Activated T-helper 17 cell treated with anti-CD3 and anti-CD28 coated beads, Interleukin-2, amount 50 U/mL, for 72 hours (primary cell): ENCODE results near the gene BORCS8. TPM values are rescaled to one million over a fixed set of nuclear protein-coding genes. Genes with fewer than 3 reads are reported as not detected.
"Not testable (repeated sequence)": the region's sequence is repeated elsewhere in the genome, so short reads cannot be mapped to it uniquely, and the experiment has no call there.

Experiments
- ATAC-seq: fragments of 150-1000 bp; cut with Tn5 transposase; replicated peaks from 2 replicates; pipeline ENCODE4 v1.10.0; 2021; ENCODE audit warnings: mild to moderate bottlenecking, moderate library complexity
- H3K27ac Mint-ChIP-seq: one replicate; pipeline ENCODE4 v1.8.0; 2022; ENCODE audit warnings: mixed read lengths
- H3K27me3 Mint-ChIP-seq: one replicate; pipeline ENCODE4 v1.8.0; 2022; ENCODE audit warnings: mixed read lengths
- H3K36me3 Mint-ChIP-seq: one replicate; pipeline ENCODE4 v1.8.0; 2022; ENCODE audit warnings: low read depth, mild to moderate bottlenecking, mixed read lengths
- H3K4me1 Mint-ChIP-seq: one replicate; pipeline ENCODE4 v1.8.0; 2022; ENCODE audit warnings: mixed read lengths
- H3K4me3 Mint-ChIP-seq: one replicate; pipeline ENCODE4 v1.8.0; 2022; ENCODE audit warnings: mild to moderate bottlenecking, mixed read lengths
- H3K9me3 Mint-ChIP-seq: one replicate; pipeline ENCODE4 v1.8.0; 2022; ENCODE audit warnings: mixed read lengths
- total RNA-seq, 2 donors: library from RNA; stranded (reverse); gene quantifications; one replicate each; pipeline ENCODE4 v1.2.3, GENCODE V29; 2022

The BORCS8 gene
- total RNA-seq, 2 donors from 2014 or later = 14.9 to 28.2 TPM

GRCh38 chr19:19154768-19155494 lies 37.0 kb downstream of the BORCS8 start:
- Mint-ChIP-seq H3K9me3 (no peaks in the 10 kb centered on the region), H3K4me1 (no peaks in the 10 kb centered on the region), H3K4me3 (no peak overlapping the region), H3K36me3 (peaks cover 13% of the 10 kb centered on the region), H3K27ac (no peak overlapping the region), H3K27me3 (no peaks in the 10 kb centered on the region)
- no peak for ATAC-seq

DNA sequence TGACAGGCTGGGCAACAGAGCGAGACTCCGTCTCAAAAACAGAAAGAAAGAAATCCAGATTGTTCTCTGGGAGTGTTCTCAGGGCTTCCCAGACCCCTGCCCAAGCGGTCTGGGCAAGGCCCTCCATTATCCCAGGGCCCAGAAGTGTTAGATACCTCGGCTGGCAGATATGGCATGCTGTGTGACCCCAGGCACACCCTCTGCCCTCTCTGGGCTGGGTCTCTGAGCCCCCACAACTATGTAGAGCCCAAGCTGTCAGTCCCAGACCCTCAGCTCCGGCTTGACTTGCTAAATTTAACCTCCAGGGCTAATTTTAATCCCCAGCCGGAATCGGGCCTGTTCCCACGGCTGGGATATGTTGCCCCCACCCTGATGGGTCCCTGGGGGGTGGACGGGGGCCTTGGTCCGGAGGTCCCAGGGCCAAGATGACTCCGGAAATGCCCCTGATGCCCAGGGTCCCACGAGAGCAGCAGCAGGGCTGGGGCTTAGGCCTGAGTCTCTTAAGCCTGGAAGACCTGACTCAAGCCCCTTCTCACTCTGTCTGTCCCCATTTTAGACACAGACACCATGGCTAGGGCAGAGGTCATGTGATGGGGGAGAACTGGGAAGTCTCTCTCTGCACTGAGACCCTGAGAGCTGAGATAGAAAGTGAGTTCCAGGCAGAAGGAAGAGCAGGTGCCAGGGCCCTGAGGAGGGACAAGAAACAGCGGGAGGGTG lies 39.1 kb downstream of the BORCS8 start:
- no peaks in the 10 kb centered on the region for H3K4me1 Mint-ChIP-seq
- no peak for ATAC-seq

DNA sequence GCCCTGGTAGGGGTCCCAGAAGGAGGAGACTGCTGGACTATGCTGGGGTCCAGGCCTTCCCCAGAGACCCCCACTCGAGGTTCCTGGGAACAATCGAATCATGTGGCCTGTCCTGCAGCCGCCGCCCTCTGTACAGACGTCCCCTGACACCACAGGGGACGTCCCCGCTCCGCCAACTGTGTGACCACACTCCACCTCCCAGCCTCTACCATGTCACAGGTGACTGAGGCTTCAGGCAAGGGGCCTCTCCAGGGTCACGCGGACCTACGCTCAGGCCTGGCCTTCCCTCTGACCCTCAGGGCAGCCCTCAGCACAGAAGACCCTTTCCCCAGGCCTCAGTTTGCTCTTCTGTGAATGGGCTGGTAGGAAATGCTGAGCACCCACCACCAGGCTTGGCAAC lies 40.5 kb downstream of the BORCS8 start:
- H3K27me3 Mint-ChIP-seq = no peaks in the 10 kb centered on the region
- H3K9me3 Mint-ChIP-seq = no peaks in the 10 kb centered on the region
- H3K4me1 Mint-ChIP-seq = no peaks in the 10 kb centered on the region
- no peak overlapping the region for H3K4me3 Mint-ChIP-seq
- no peak for ATAC-seq
- peaks cover 5% of the 10 kb centered on the region for H3K36me3 Mint-ChIP-seq
- H3K27ac Mint-ChIP-seq = no peak overlapping the region

More for the DNA sequence above, 39.1 kb downstream of the BORCS8 start:
- no peak overlapping the region for H3K4me3 Mint-ChIP-seq
- H3K27me3 Mint-ChIP-seq = no peaks in the 10 kb centered on the region
- H3K9me3 Mint-ChIP-seq = no peaks in the 10 kb centered on the region
- H3K27ac Mint-ChIP-seq = no peak overlapping the region
- H3K36me3 Mint-ChIP-seq = peaks cover 13% of the 10 kb centered on the region

GRCh38 chr19:19149435-19149834 lies 42.5 kb downstream of the BORCS8 start:
- no peak overlapping the region for H3K27ac Mint-ChIP-seq
- ATAC-seq = no peak
- no peaks in the 10 kb centered on the region for H3K4me1 Mint-ChIP-seq
- H3K9me3 Mint-ChIP-seq = no peaks in the 10 kb centered on the region
- no peaks in the 10 kb centered on the region for H3K36me3 Mint-ChIP-seq
- H3K4me3 Mint-ChIP-seq = no peak overlapping the region
- no peaks in the 10 kb centered on the region for H3K27me3 Mint-ChIP-seq

GRCh38 chr19:19148504-19148903 lies 43.4 kb downstream of the BORCS8 start:
- H3K4me1 Mint-ChIP-seq, H3K27me3 Mint-ChIP-seq, H3K9me3 Mint-ChIP-seq, H3K4me3 Mint-ChIP-seq, H3K36me3 Mint-ChIP-seq, ATAC-seq, H3K27ac Mint-ChIP-seq: not testable (repeated sequence)

DNA sequence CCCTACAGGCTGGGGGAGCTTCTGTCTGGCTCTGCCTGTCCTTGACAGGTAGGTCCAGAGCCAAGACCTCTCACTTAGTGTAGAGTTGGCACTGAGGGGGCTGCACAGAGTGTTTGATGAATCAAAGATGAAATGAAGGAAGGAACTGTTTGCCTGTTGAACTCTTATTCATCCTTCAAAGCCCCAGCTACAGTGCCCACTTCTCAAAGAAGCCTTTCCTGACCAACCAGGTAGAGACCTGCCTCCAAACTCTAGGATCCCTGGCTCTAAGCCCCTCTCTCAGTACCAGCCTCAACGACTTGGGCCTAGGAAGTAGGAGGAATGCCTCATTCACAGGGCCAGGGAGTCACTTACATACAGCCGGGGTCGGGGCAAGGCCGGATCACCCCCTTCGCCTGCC lies 44.6 kb downstream of the BORCS8 start:
- Mint-ChIP-seq H3K4me3 (no peak overlapping the region), H3K9me3 (no peaks in the 10 kb centered on the region), H3K4me1 (no peaks in the 10 kb centered on the region), H3K27me3 (no peaks in the 10 kb centered on the region), H3K27ac (no peak overlapping the region), H3K36me3 (no peaks in the 10 kb centered on the region)
- ATAC-seq = no peak

DNA sequence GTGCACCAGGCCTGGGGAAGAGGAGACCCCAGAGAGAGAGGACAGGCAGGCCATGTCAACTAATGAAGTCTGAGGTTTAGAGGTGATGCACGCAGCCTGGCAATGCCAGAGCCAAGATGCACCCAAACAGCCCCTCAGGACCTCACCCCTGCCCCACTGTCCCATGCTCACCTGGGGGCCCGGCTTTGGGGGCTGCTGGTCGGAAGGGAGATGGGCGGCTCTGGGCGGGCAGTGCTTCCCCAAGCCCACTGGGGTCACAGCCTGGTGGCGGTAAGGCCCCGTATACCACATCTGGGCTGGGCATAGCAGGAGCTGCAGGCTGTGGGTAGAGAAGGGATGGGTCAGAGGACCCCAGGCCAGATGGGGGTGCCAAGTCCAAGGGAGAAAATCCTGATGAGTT lies 45.1 kb downstream of the BORCS8 start:
- no peak for ATAC-seq
- Mint-ChIP-seq H3K4me1 (no peaks in the 10 kb centered on the region), H3K27ac (no peak overlapping the region), H3K36me3 (no peaks in the 10 kb centered on the region), H3K4me3 (no peak overlapping the region), H3K27me3 (no peaks in the 10 kb centered on the region), H3K9me3 (no peaks in the 10 kb centered on the region)

DNA sequence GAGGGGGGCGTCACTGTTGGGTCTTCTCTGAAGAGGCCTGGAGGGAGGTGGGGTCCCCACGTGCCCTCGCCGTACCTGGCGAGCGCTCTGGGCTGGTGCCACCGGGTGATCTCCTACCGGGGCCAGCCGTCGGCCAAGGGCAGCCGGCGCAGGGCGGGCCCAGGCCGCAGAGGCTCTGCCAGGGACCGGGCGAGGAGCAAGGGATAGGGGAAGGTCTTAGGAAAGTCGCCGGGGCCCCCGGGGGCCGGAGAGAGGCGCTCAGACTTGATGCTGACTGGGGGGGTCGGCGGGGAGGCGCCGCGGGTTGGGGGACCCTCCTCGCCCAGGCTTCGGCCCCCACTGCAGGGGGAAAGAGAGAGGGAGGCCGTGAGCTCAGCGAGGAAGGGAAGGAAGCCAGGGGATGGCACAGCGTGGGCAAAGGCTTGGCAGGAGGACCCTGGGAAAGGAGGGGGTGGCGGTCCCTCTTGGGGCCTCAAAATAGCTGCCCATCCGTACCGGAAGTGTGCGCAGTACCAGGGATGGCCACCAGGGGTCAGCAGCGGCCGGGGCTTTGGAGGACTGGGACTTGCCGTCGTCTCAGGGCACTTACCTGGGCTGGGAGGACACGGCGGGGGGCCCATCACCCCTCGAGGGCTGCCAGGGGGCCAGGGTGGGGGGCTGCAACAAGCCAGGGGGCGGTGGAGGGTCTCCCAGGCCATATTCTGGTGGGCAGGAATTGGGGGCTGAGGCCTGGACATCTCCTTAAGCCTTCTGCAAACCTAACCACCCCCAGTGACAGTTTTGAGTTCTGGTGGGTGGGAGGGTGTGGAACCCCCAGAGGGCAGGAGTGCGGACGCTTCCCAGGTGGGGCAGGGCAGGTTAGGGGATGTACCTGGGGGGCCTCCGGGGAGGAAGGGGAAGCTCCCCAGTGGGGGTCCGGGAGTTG lies 46.0 kb downstream of the BORCS8 start:
- H3K4me1 Mint-ChIP-seq = no peaks in the 10 kb centered on the region
- peak; percentile 88 for ATAC-seq
- H3K4me3 Mint-ChIP-seq = no peak overlapping the region
- no peak overlapping the region for H3K27ac Mint-ChIP-seq
- H3K36me3 Mint-ChIP-seq = no peaks in the 10 kb centered on the region
- H3K9me3 Mint-ChIP-seq = no peaks in the 10 kb centered on the region
- no peaks in the 10 kb centered on the region for H3K27me3 Mint-ChIP-seq

- ATAC-seq = no peak
- no peaks in the 10 kb centered on the region for H3K27me3 Mint-ChIP-seq
- H3K4me1 Mint-ChIP-seq = no peaks in the 10 kb centered on the region
- no peak overlapping the region for H3K27ac Mint-ChIP-seq
- H3K9me3 Mint-ChIP-seq = no peaks in the 10 kb centered on the region
- no peaks in the 10 kb centered on the region for H3K36me3 Mint-ChIP-seq
- H3K4me3 Mint-ChIP-seq = no peak overlapping the region
These were observed 46.7 kb downstream of the BORCS8 start for GRCh38 chr19:19145281-19145680.

- no peak for ATAC-seq
- H3K9me3 Mint-ChIP-seq = no peaks in the 10 kb centered on the region
- H3K27me3 Mint-ChIP-seq = no peaks in the 10 kb centered on the region
- H3K27ac Mint-ChIP-seq = no peak overlapping the region
- H3K4me1 Mint-ChIP-seq = peaks cover 15% of the 10 kb centered on the region
- no peak overlapping the region for H3K4me3 Mint-ChIP-seq
- no peaks in the 10 kb centered on the region for H3K36me3 Mint-ChIP-seq
These were observed 49.6 kb downstream of the BORCS8 start for GRCh38 chr19:19142347-19142746.

- Mint-ChIP-seq H3K36me3 (no peaks in the 10 kb centered on the region), H3K4me3 (no peak overlapping the region), H3K27ac (no peak overlapping the region), H3K4me1 (peaks cover 21% of the 10 kb centered on the region), H3K27me3 (no peaks in the 10 kb centered on the region), H3K9me3 (no peaks in the 10 kb centered on the region)
- ATAC-seq = no peak
These were observed 51.5 kb downstream of the BORCS8 start for GRCh38 chr19:19140476-19140875.

DNA sequence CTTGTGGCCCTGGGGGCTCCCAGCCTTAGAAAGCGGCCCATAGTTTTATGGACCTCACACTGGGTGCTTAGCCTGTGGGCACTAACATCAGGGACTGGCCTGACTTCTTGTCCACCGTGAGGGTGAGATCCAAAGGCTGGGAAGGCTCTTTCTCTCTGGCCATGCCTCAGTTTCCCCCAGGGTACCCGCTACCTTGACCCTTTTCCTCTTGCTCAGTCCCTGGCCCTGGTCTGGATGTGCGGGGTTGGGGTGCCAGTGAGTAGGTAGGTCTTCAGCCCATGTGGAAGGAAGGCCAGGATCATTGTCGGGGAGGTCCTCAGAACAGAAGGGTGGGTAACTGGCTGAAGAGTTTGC lies 52.1 kb downstream of the BORCS8 start:
- no peak overlapping the region for H3K27ac Mint-ChIP-seq
- H3K4me1 Mint-ChIP-seq = peaks cover 25% of the 10 kb centered on the region
- peak overlapping the region; percentile 98 for H3K4me3 Mint-ChIP-seq
- no peaks in the 10 kb centered on the region for H3K36me3 Mint-ChIP-seq
- no peaks in the 10 kb centered on the region for H3K27me3 Mint-ChIP-seq
- ATAC-seq = no peak
- H3K9me3 Mint-ChIP-seq = no peaks in the 10 kb centered on the region

GRCh38 chr19:19138109-19138981 lies 53.6 kb downstream of the BORCS8 start, which contains the start of gene TMEM161A:
TMEM161A (minus strand) TSS chr19:19138478; CDS start chr19:19138428, 50 bp downstream.
- Mint-ChIP-seq H3K27me3 (no peaks in the 10 kb centered on the region), H3K4me3 (peak within 1 kb of the TSS; percentile 98), H3K27ac (peak within 1 kb of the TSS; percentile 98), H3K36me3 (no peaks in the 10 kb centered on the region), H3K9me3 (no peaks in the 10 kb centered on the region), H3K4me1 (peaks cover 25% of the 10 kb centered on the region)
- ATAC-seq = peak; percentile 100
